ENCODE results near the gene BCORL1.

GRCh38 chrX:129992181-129992580 lies 9.7 kb downstream of the BCORL1 start:
- TF ChIP-seq CTCF (IDR thresholded peaks at IDR 0.05) (no peak), POLR2A (IDR thresholded peaks at IDR 0.05) (no peak), POLR2AphosphoS5 (IDR thresholded peaks at IDR 0.05; ENCODE audit: insufficient read depth in 1 of 2, low read depth in 1 of 2) (no peak)

Data from vagina (tissue), 2 donors.